ENCODE data around the gene PKNOX2. TPM values are rescaled to one million over a fixed set of nuclear protein-coding genes. Genes with fewer than 3 reads are reported as not detected.

The PKNOX2 gene
- total and polyA plus RNA-seq, 9 of the 15 experiments (the other 6 are each of a cell fraction or from before 2014, with no cell fraction given): not detected

- no peak for TF ChIP-seq PREB (CRISPR knock-in tag; IDR thresholded peaks at IDR 0.05)
- TF ChIP-seq ZMIZ1 (IDR thresholded peaks at IDR 0.05; ENCODE audit: low read depth in 2 of 2, low read length in 2 of 2): no peak
- no peak for TF ChIP-seq BRD4 (IDR thresholded peaks at IDR 0.05)
- TF ChIP-seq KLF16 (IDR thresholded peaks at IDR 0.05): no peak
- no peak for TF ChIP-seq ETS1 (conservative IDR thresholded peaks at IDR 0.05; ENCODE audit: control insufficient read depth, low read depth, low read length)
- TF ChIP-seq NCOA1 (IDR thresholded peaks at IDR 0.05; ENCODE audit: low read depth): no peak
- no peak for TF ChIP-seq HNRNPUL1 (IDR thresholded peaks at IDR 0.05; ENCODE audit: low read length)
- no peak for TF ChIP-seq ZKSCAN1 (IDR thresholded peaks at IDR 0.05; ENCODE audit: low read depth, low read length)
Measured at GRCh38 chr11:125416981-125417935, 252.7 kb downstream of the PKNOX2 start (continued).
